ENCODE measurements around the gene TACR1.
"Not testable (repeated sequence)": the region's sequence is repeated elsewhere in the genome, so short reads cannot be mapped to it uniquely, and the experiment has no call there.

Gene TACR1

DNA sequence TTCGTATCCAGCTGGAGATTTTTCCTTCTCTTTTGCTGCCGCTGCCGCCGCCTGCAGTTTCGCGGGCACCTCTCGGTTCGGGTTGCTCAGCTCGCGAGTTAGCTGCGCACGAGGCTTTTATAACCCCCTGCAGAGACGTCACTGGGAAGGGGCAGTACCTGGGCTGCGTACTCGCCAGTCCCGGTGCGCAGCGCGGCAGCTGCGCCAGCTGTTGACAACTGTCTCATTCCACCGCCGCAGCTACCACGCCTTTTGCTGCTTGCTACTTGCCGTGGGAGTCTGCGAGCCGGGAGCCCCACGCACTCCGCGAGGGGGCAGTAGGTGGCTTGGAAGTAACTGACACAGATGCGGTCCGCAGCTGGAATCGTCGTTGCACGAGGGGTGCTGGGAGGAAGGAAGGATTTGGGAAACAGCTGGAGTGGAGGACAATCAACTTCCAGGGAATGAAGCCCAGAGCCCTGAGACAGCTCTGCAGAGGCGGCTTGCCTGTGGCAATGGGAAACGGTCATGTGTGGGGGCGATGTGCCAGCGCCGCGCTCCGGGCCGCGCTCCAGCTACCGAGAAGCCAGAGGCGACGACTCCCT, at the start of gene TACR1:
Gene TACR1 (minus strand): TSS at position 93 of the 584 bp plus-strand sequence. CDS start 586 bp downstream, outside the sequence.
- no peak for DNase-seq

- DNase-seq = not testable (repeated sequence)
These were observed 49.3 kb upstream of the TACR1 start for GRCh38 chr2:75248581-75248980.

DNA sequence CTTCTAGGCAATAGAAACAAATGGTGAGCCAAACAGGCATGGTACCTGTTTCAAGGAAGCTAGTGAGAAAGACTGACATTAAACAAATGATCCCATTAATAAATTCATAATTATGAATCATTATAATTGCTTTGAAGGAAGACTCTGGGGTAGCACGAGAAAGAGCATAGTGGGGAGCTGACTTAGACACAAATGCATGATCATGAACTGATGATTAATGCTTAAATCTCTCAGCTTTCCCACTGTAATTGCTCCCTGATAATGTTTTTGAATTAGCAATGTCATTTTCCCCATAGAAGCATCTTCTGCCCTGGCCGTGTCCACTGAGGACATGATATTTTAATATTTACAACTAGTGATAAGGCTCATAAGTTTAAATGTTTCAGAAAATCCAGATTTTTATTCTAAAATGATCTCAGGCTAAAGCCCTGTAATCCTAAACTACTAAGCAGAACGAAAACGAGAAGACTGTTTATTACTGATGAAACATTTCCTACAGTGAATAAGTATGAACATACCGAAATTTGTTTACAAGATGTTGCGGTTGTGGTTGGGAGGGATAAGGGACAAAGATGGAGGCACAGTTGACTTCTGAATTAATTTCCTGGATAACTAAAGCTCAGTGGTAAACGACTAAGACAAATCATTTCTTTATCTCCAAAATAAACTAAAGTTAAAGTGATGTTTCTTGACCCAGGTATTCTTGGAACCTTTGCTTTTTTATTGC, 47.3 kb upstream of the TACR1 start:
- no peak for DNase-seq

GRCh38 chr2:75243219-75243618, 43.9 kb upstream of the TACR1 start:
- no peak for DNase-seq

- peak; percentile 71 for DNase-seq
These were observed 42.4 kb upstream of the TACR1 start for GRCh38 chr2:75241696-75242095.

- DNase-seq = no peak
These were observed 39.5 kb upstream of the TACR1 start for GRCh38 chr2:75238670-75239330.

- no peak for DNase-seq
These were observed 38.0 kb upstream of the TACR1 start for GRCh38 chr2:75237296-75237695.

- DNase-seq = no peak
These were observed 34.6 kb upstream of the TACR1 start for GRCh38 chr2:75233965-75234364.

DNA sequence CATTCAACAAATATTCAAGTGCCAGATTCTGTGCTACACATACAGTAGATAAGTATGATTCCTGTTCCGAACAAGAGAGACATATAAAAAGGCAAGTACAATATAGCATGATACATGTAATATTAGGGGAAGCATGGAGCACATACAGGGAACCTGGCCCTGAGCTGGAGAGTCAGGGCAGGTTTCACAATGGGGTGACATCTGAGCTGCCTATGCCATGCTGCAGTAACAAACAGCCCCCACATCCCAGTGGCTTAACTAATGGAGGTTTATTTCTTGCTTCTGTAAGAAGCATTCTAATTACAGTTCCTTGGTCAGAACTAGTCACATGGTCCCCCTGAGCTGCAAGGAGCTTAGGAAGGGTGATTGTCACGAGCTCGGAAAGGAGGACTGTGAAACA, 27.3 kb upstream of the TACR1 start:
- DNase-seq = no peak

- no peak for DNase-seq
These were observed 26.8 kb upstream of the TACR1 start for GRCh38 chr2:75226099-75226498.

DNA sequence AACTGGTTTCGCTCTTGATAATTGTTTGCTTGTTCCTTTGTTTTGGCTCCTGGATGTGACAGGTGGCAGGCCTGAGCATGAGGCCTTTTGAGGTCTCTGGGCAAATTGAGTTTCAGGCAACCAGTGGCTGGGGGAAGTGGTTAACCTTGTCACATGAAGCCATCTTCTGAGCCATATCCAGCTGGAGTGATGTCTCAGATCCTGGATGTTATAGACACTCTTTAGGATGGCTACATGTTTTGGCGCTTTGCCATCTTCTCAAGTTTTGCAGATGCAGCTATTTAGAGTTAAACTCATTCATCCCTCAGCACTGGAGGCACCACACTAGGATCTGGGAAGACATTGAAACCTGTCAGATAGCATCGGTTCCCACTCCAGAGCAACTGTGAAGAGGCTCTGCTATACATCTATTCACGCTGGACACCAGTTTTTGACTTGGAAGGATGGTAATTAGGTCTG, 25.3 kb upstream of the TACR1 start:
- DNase-seq = no peak

DNA sequence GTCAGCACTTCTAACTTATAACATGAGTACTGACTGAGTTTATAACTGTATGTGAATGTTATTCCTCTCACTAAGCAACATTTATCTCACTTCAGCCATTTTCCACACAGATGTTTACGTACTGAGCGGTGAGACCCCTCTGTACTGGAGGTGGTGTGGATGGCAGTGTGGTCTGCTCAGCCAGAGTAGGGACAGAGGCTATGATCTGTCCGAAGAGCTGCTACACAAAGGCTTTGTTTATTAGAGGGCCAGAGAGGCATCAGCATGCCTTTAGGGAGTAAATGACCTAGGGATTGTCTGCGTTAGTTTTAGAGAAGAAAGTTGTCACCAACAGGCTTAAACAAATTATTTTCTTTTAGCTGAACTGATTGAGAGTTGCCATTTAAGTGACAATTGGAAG, 23.2 kb upstream of the TACR1 start:
- DNase-seq = no peak

GRCh38 chr2:75221862-75222261, 22.5 kb upstream of the TACR1 start:
- DNase-seq = no peak

DNA sequence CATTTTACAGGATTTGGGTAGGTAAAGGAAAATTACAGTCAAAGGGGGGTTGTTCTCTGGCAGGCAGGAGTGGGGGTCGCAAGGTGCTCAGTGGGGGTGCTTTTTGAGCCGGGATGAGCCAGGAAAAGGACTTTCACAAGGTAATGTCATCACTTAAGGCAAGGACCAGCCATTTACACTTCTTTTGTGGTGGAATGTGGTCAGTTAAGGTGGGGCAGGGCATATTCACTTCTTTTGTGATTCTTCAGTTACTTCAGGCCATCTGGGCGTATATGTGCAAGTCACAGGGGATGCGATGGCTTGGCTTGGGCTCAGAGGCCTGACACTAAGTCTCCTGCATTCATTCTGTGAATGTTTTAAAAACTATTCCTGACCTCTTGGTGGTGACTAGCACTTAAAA, 19.9 kb upstream of the TACR1 start:
- DNase-seq = not testable (repeated sequence)

DNA sequence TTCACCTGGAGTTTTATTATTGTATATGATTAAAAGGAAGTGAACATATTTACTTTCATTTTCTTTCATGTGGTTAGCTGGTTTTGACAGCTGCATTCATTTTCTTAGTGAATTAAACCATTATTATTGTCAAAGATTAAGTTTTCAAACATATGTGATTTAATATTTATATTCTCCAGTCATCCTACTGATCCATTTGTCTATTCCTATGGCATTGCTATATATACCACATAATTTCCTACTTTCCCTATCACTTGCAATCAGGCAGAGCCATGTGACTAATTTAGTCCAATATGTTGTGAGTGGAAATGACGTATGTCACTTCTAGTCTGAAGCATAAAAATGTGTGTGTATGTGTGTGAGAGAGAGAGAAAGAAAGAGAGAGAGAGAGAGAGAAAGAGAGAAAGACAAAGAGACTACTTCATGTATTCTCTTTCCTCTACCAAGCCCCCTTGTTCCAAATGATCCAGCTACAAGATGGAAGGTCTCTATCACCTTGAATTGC, 12.0 kb upstream of the TACR1 start:
- peak; percentile 1 for DNase-seq

DNA sequence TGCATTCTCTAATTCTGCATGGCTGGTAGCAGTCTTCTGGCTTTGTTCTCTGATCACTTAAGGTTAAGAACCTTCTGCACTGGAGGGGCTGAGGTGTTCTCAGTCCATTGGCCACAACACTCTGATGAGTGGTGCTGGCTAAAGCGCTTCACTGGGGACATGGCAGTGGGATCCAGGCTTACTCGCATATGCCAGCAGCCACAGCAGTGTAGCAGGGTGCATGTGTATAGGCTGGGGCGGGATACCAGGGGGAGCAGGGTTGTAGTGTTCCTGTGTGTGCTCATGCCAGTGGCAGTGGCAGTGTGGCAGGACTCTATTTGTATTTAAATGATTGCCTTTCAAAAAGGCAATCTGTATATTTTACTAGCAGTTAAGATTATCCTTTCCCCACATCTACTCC, 11.1 kb upstream of the TACR1 start:
- no peak for DNase-seq

- no peak for DNase-seq
These were observed 9.4 kb upstream of the TACR1 start for GRCh38 chr2:75208738-75209137.

DNA sequence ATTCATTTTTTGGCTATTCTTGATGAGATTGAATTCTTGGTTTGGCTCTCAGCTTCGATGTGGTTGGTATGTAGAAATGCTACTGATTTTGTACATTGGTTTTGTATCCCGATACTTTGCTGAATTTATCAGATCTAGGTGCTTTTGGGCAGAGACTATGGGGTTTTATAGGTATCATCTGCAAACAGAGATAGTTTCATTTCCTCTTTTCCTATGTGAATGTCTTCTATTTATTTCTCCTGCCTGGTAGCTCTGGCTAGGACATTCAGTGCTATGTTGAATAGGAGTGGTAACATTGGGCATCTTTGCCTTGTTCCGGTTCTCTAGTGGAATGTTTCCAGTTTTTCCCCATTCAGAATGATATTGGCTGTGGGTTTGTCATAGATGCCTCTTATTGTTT, 5.5 kb upstream of the TACR1 start:
- no peak for DNase-seq

GRCh38 chr2:75202359-75202758, 3.0 kb upstream of the TACR1 start:
- DNase-seq = no peak

DNA sequence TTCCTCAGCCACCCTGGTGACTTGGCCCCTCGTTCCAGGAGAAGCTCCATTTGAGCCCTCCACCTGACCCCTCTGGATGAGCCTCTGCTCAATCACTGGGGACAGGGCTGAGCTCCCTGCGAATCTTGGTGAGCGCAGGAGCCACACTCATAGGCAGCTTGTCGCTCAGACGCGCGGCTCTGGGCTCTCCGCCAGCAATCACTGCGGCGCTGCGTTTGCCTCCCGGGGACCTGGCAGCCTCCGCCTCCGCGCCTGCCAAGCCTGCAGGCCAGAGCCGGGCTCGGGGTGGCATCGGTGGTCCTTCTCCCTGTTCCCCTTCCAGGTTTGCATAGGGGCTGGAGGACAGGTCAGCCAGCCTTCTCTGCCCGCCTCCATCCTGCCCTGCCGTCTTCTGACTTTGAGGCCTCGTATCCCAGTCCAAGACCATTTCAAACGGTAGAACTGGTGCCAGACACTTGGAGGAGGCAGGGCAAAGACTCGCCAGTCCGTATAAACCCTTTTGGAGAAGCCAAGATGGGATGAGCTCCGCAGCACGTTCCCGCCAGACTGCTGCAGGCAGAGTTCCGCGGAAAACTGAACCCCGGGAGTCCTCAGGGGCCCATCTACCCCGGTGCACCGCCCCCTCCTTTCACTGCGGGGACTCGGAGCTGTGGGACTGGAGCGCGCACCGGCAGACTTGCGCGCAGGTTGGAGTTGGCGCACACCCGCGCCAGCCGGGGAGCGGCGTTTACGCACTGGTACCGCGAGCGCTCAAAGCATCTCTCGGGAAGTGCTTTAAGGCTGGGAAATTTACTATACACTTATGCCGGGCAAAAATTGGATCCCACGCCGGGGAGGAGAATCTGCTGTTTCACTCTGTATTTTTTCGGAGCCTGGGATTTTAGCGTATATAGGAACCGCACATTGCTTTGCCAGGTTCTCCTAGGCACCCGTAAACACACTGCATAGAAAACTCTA, 1.1 kb upstream of the TACR1 start:
- no peak for DNase-seq

DNA sequence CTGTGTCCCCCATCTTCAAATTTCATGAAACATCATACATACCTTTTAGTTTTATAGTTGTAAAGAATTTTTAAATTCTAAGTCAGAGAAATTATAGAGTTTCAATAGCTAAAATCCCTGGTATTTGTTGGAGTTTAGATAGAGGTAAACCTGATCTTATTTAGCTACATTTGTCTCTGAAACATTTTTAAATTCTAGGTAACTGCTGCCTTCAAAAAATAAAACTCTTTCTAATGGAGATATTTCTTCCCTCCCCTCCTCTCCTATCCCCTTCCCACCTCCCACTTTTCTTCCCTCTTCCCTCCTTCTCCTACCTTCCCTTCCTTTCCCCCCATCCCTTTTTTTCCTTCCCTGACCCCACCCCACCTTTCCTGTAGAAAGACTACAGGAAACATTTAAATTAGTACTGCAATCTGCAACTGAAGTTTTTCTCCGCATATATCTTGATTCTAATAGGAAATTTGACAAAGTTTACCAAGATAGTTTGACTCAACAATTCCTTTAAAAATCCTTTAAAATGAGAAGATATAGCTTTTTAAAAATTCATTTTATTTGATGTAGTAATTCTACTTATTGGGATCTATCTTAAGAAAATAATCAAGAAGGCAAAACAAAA, 4.1 kb downstream of the TACR1 start:
- DNase-seq = no peak

GRCh38 chr2:75194184-75194868, 5.0 kb downstream of the TACR1 start:
- peak; percentile 44 for DNase-seq
